ENCODE data around the gene LDHAL6B. TPM values are rescaled to one million over a fixed set of nuclear protein-coding genes. Genes with fewer than 3 reads are reported as not detected.

LDHAL6B gene
- total and polyA plus RNA-seq, 9 of the 15 experiments (the other 6 are each of a cell fraction or from before 2014, with no cell fraction given): not detected

DNA sequence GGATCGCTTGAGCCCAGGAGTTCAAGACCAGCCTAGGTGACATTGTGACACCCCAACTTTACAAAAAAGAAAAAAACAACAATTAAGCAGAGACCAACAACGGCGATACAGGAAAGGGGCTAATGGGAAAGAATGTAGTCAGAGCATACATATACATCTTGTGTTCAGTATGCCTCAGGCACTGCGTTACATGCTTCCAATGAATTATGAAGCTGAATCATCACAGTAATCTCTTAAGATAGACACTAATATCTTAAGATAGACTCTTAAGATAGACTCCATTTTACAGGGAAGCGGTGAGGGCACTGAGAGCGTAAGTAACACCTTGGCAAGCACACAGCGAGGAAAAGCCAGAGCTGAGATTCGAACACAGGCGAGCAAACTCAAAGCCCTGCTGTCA lies 6.1 kb upstream of the LDHAL6B start:
- DNase-seq (ENCODE audit: extremely low read depth in 1 of 4, low spot score in 3 of 4): no peak
- no TSS peak for BruUV-seq (replicated peaks)
- H3K36me3 ChIP-seq (ENCODE audit: control insufficient read depth, insufficient read depth, low read length): no peaks in the 10 kb centered on the region
- ChIA-PET POLR2A (interaction anchor here (0.6 kb wide), 1 partner anchor 26 kb away, joined by 3 read pairs; no protein-coding TSS in a partner anchor), CTCF (ENCODE audit: low intra/inter-chr PET ratio) (no interaction called here)
- H3K4me2 ChIP-seq (ENCODE audit: insufficient read depth, low read length): no peak overlapping the region
- H3K9me3 ChIP-seq (replicated peaks; ENCODE audit: control insufficient read depth, insufficient read depth, low read depth, low read length): no peaks in the 10 kb centered on the region
- no peak overlapping the region for H3K9ac ChIP-seq (ENCODE audit: insufficient read depth in 1 of 2, low read depth in 2 of 2, low read length in 2 of 2)
- peaks cover 14 to 35% of the 10 kb centered on the region in 2 experiments for H3K27me3 ChIP-seq (ENCODE audit: control insufficient read depth in 2 of 2, insufficient read depth in 2 of 2, low read length in 2 of 2)
- H2AFZ ChIP-seq (ENCODE audit: low read depth, low read length): no peak overlapping the region
- WGBS (ENCODE audit: insufficient coverage, low coverage, missing lambda C conversion rate): 8% methylated on average over 9 of the region's 9 CpGs
- H3K9me1 ChIP-seq (ENCODE audit: control insufficient read depth, insufficient read depth, low read length): no peaks in the 10 kb centered on the region
- no peaks in the 10 kb centered on the region for H3K4me1 ChIP-seq (replicated peaks in 1 of 2; ENCODE audit: control insufficient read depth in 2 of 2, insufficient read depth in 2 of 2, low read length in 2 of 2)
- H4K20me1 ChIP-seq (replicated peaks; ENCODE audit: control insufficient read depth, insufficient read depth, low read length): no peaks in the 10 kb centered on the region; the same call in 1 of the 2 replicates
- intact Hi-C loops (cut with micrococcal nuclease) (no loop called here), in situ Hi-C loops (cut with MboI) (no loop called here)
- no peak for FAIRE-seq
- no peaks in the 10 kb centered on the region for H3K79me2 ChIP-seq (ENCODE audit: control insufficient read depth, insufficient read depth, low read length)
- H3K27ac ChIP-seq (ENCODE audit: extremely low read depth, low read depth, low read length): no peak overlapping the region
- ATAC-seq: no peak
- no peak overlapping the region for H3K4me3 ChIP-seq
- TF ChIP-seq ZFP30 (CRISPR knock-in tag; IDR thresholded peaks at IDR 0.05; ENCODE audit: borderline replicate concordance) (no peak), SRSF7 (optimal IDR thresholded peaks at IDR 0.05; ENCODE audit: low read depth, low read length) (no peak), ZKSCAN8 (CRISPR knock-in tag; IDR thresholded peaks at IDR 0.05) (no peak), NUFIP1 (IDR thresholded peaks at IDR 0.05; ENCODE audit: partially characterized antibody) (no peak), ZNF644 (tag; IDR thresholded peaks at IDR 0.05; ENCODE audit: low read depth) (no peak), HOXB6 (CRISPR knock-in tag; IDR thresholded peaks at IDR 0.05; ENCODE audit: borderline replicate concordance) (no peak), PRPF4 (IDR thresholded peaks at IDR 0.05; ENCODE audit: insufficient read depth, low read depth, low read length, poor library complexity, severe bottlenecking) (no peak), FOXM1 (IDR thresholded peaks at IDR 0.05; ENCODE audit: low read depth) (no peak), FOXM1 (CRISPR knock-in tag; IDR thresholded peaks at IDR 0.05; ENCODE audit: low read depth) (no peak), FOXP4 (CRISPR knock-in tag; IDR thresholded peaks at IDR 0.05; ENCODE audit: borderline replicate concordance) (no peak)
- TF ChIP-seq, protein P1, sequence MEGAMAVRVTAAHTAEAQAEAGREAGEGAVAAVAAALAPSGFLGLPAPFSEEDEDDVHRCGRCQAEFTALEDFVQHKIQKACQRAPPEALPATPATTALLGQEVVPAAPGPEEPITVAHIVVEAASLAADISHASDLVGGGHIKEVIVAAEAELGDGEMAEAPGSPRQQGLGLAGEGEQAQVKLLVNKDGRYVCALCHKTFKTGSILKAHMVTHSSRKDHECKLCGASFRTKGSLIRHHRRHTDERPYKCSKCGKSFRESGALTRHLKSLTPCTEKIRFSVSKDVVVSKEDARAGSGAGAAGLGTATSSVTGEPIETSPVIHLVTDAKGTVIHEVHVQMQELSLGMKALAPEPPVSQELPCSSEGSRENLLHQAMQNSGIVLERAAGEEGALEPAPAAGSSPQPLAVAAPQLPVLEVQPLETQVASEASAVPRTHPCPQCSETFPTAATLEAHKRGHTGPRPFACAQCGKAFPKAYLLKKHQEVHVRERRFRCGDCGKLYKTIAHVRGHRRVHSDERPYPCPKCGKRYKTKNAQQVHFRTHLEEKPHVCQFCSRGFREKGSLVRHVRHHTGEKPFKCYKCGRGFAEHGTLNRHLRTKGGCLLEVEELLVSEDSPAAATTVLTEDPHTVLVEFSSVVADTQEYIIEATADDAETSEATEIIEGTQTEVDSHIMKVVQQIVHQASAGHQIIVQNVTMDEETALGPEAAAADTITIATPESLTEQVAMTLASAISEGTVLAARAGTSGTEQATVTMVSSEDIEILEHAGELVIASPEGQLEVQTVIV (CRISPR knock-in tag; IDR thresholded peaks at IDR 0.05; ENCODE audit: borderline replicate concordance): no peak
